Ovary (tissue), 3 donors: ENCODE results near the gene TCF12.

Experiments used
- CTCF ChIP-seq, 3 donors: fragments of 450-650 bp in 2 of 3; fragments of 200-600 bp in 1 of 3; IDR thresholded peaks; one replicate each; pipeline versions ENCODE4 v1.5.1 to v1.8.0; 2016 to 2022; ENCODE audit warnings: antibody characterized with exemption in 3 of 3, mild to moderate bottlenecking in 1 of 3
- POLR2A ChIP-seq: fragments of 450-650 bp; IDR thresholded peaks from one replicate; pipeline ENCODE4 v1.6.1; 2017; ENCODE audit warnings: antibody characterized with exemption, mild to moderate bottlenecking, moderate library complexity
- donor health status: DM: no; HTN: no; CAD: no.

- TF ChIP-seq CTCF (IDR thresholded peaks at IDR 0.05) = no peak
- no peak for TF ChIP-seq POLR2A
Observed at GRCh38 chr15:57070674-57071073, 152.2 kb downstream of the TCF12 start.
